Lung (tissue), 12 donors: ENCODE results near the gene TMEM151A. TPM values are rescaled to one million over a fixed set of nuclear protein-coding genes. Genes with fewer than 3 reads are reported as not detected.

Source experiments
- ATAC-seq: fragments of 200-7000 bp; cut with Tn5 transposase; one replicate; pipeline ENCODE4 v1.9.1; 2020; ENCODE audit warnings: moderate number of reproducible peaks; ENCODE audit not compliant: insufficient read depth, low FRiP score
- DNase-seq, 3 donors: peaks; one replicate each; pipeline ENCODE4 v3.0.0-alpha.2; 2013 to 2017
- H3K27ac ChIP-seq, 2 donors: one replicate each; pipeline ENCODE4 v1.5.1; 2013; ENCODE audit warnings: mild to moderate bottlenecking in 2 of 2, moderate library complexity in 2 of 2, control low read depth in 1 of 2, inconsistent platforms in 1 of 2, low read depth in 1 of 2, low read length in 1 of 2
- H3K27me3 ChIP-seq, 3 donors: one replicate each; pipeline ENCODE4 v1.5.1; 2013; ENCODE audit warnings: low read length in 2 of 3; ENCODE audit not compliant: control insufficient read depth in 3 of 3, insufficient read depth in 3 of 3
- H3K36me3 ChIP-seq, 4 donors: one replicate each; pipeline ENCODE4 v1.5.1; 2013; ENCODE audit warnings: low read length in 4 of 4, mild to moderate bottlenecking in 1 of 4, moderate library complexity in 1 of 4; ENCODE audit not compliant: control insufficient read depth in 4 of 4, insufficient read depth in 4 of 4
- H3K4me1 ChIP-seq, 5 donors: one replicate each; pipeline ENCODE4 v1.5.1; 2013; ENCODE audit warnings: low read length in 5 of 5, mild to moderate bottlenecking in 2 of 5, moderate library complexity in 1 of 5; ENCODE audit not compliant: control insufficient read depth in 5 of 5, insufficient read depth in 5 of 5
- H3K4me3 ChIP-seq: one replicate; pipeline ENCODE4 v1.5.1; 2013; ENCODE audit warnings: mild to moderate bottlenecking, control low read depth, moderate library complexity
- H3K9ac ChIP-seq, 2 donors: one replicate each; pipeline ENCODE4 v1.5.1; 2013; ENCODE audit warnings: low read length in 2 of 2, control low read depth in 1 of 2; ENCODE audit not compliant: insufficient read depth in 1 of 2
- H3K9me3 ChIP-seq, 4 donors: one replicate each; pipeline ENCODE4 v1.5.1; 2013; ENCODE audit warnings: low read length in 3 of 4, mild to moderate bottlenecking in 1 of 4, moderate library complexity in 1 of 4; ENCODE audit not compliant: control insufficient read depth in 4 of 4, insufficient read depth in 3 of 4
- WGBS, 2 donors: extraction: QIAGEN DNeasy Blood & Tissue Kit; methylation state at CpG; one replicate each; pipeline ENCODE4 v1.1.7; 2013; 5-methylcytosine and 5-hydroxymethylcytosine counted together
- polyA plus RNA-seq, 2 donors: library from polyadenylated mRNA; stranded (reverse); fragments of 200-250 nt; gene quantifications; one replicate each; pipeline ENCODE4 v1.2.1, GENCODE V29; 2013
- total RNA-seq, 2 donors: library from RNA; depleted of rRNA in 1 of 2; stranded (reverse); fragments of >200 nt in 1 of 2; gene quantifications; one replicate each; pipeline ENCODE4 v1.2.1, GENCODE V29; 2014 to 2021
- TF ChIP-seq, protein P1 (sequence below): IDR thresholded peaks from 2 replicates; pipeline ENCODE4 v1.5.1; 2012; ENCODE audit warnings: mild to moderate bottlenecking; ENCODE audit errors: control extremely low read depth, extremely low read depth
- donor health status: control.
- donor health status: control.
- donor health status: Bipolar disorder and iron deficiency.
- donor health status: healthy.
- donor health status: DM: yes; HTN: yes; CAD: no.

Gene TMEM151A
- total and polyA plus RNA-seq, 4 donors: 0.09 to 0.91 (median 0.25) TPM

DNA sequence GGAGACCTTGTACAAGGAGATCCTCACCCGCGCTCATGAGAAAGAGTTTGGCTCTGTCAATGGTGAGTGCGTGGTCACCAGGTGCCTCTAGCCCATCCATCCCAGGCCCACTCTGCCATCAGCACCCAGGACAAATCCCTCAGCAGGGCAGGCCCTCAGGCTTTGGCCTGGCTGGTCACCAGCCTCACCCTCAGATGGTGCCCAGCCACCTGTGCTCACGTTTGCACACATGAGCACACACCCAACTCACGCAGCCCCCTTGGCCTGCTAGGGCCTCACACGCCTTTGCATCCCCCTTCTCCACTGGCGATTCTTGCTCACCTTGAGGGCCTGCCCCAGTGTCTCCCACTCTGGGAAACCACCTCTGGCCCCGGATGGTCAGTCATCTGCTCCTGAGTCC lies 27.3 kb upstream of the TMEM151A start:
- no peak overlapping the region for H3K9ac ChIP-seq

DNA sequence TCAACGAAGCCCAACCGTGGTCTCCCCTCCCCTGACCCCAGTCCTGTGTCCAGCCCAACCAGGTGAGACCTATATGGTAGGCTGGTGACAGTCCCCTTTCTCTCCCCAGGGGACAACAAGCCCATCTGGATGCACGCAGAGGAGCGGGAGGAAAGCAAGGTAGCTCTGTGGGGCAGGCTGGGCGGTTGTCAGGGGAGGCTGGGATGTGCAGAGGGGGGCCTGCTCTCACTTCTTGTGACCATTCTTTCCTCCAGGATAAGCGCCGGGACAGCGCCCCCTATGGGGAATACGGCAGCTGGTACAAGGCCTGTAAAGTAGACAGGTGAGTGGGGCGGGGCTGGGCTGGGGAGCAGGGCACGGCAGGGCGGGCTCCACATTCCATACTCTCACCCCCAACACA lies 26.8 kb upstream of the TMEM151A start:
- no peaks in the 10 kb centered on the region for H3K27me3 ChIP-seq
- peaks cover 0 to 30% (median 19%) of the 10 kb centered on the region in 4 donors for H3K36me3 ChIP-seq
- no peak overlapping the region for H3K4me3 ChIP-seq
- WGBS, 2 donors: 75 to 83% methylated on average over 12 of the region's 12 CpGs
- DNase-seq (no peak), ATAC-seq (no peak)
- H3K4me1 ChIP-seq: peaks cover 0 to 13% (median 2%) of the 10 kb centered on the region in 5 donors
- no peak overlapping the region for H3K9ac ChIP-seq
- H3K27ac ChIP-seq: no peak overlapping the region
- TF ChIP-seq, protein P1, sequence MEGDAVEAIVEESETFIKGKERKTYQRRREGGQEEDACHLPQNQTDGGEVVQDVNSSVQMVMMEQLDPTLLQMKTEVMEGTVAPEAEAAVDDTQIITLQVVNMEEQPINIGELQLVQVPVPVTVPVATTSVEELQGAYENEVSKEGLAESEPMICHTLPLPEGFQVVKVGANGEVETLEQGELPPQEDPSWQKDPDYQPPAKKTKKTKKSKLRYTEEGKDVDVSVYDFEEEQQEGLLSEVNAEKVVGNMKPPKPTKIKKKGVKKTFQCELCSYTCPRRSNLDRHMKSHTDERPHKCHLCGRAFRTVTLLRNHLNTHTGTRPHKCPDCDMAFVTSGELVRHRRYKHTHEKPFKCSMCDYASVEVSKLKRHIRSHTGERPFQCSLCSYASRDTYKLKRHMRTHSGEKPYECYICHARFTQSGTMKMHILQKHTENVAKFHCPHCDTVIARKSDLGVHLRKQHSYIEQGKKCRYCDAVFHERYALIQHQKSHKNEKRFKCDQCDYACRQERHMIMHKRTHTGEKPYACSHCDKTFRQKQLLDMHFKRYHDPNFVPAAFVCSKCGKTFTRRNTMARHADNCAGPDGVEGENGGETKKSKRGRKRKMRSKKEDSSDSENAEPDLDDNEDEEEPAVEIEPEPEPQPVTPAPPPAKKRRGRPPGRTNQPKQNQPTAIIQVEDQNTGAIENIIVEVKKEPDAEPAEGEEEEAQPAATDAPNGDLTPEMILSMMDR: no peak
- no peaks in the 10 kb centered on the region for H3K9me3 ChIP-seq

More for the DNA sequence above, 27.3 kb upstream of the TMEM151A start:
- H3K4me1 ChIP-seq: peaks cover 0 to 8% (median 0%) of the 10 kb centered on the region in 5 donors
- no peak for DNase-seq
- H3K27ac ChIP-seq: no peak overlapping the region
- WGBS, 2 donors: 95 to 96% methylated on average over 8 of the region's 8 CpGs
- H3K9me3 ChIP-seq: no peaks in the 10 kb centered on the region
- H3K4me3 ChIP-seq: no peak overlapping the region
- ATAC-seq: no peak
- TF ChIP-seq, protein P1: no peak
- peaks cover 0 to 30% (median 21%) of the 10 kb centered on the region in 4 donors for H3K36me3 ChIP-seq
- no peaks in the 10 kb centered on the region for H3K27me3 ChIP-seq

DNA sequence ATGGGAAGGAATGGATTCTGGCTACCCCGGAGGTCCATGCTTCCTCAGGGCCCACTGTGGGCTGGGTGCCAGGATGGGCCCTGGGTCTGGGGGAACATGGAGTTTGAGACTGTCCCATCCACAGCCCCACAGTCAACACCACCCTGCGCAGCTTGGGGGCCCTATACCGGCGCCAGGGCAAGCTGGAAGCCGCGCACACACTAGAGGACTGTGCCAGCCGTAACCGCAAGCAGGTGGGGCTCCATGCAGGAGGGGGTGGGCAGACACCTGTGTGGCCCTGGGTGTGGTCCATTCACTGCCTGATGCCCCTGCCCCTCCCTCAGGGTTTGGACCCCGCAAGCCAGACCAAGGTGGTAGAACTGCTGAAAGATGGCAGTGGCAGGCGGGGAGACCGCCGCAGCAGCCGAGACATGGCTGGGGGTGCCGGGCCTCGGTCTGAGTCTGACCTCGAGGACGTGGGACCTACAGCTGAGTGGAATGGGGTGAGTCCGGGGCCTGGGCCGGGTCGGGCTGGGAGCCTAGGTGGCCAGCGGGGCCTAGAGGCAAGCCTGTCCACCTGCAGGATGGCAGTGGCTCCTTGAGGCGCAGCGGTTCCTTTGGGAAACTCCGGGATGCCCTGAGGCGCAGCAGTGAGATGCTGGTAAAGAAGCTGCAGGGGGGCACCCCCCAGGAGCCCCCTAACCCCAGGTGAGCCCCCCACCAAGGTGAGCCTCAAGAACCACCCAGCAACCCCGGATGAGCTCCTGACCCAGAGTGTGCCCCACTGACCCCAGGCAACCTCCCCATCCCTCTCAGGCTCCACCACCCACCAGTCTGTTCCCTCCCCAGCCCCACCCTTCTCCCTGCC lies 25.9 kb upstream of the TMEM151A start:
- peaks cover 0 to 13% (median 4%) of the 10 kb centered on the region in 5 donors for H3K4me1 ChIP-seq
- no peak for ATAC-seq
- DNase-seq: no peak
- no peaks in the 10 kb centered on the region for H3K9me3 ChIP-seq
- H3K27ac ChIP-seq: peak overlapping the region in 1 of 2 donors; percentile 1
- no peaks in the 10 kb centered on the region for H3K27me3 ChIP-seq
- no peak overlapping the region for H3K9ac ChIP-seq
- WGBS, 2 donors: 95% methylated on average over 26 of the region's 26 CpGs
- TF ChIP-seq, protein P1: no peak
- H3K4me3 ChIP-seq: no peak overlapping the region
- H3K36me3 ChIP-seq: peaks cover 0 to 34% (median 16%) of the 10 kb centered on the region in 4 donors
